ENCODE results near the gene LRRC4C.

Gene LRRC4C

DNA sequence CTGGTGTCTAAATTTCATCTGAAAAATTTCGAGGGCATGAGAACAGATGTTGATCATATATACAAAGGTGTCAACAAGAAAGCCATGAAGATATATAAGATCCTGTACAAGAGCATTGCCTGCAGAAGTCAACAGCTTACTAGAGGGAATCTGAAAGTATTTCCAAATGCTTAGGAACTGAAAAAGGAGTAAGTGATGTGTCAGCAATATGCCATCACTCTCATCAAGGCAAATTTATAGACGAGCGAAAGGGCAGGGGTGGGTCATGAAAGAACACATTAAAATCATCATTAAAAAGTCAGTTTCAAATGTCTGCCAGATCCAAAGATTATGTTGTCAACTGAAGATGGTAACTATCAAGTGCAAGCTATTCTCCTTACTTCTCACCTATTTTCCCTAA, 1299.0 kb downstream of the LRRC4C start:
- Histone ChIP-seq H3K27me3 (no peaks in the 10 kb centered on the region), H3K4me3 (no peak overlapping the region), H3K27ac (no peak overlapping the region), H3K9me3 (no peaks in the 10 kb centered on the region), H3K36me3 (no peaks in the 10 kb centered on the region), H3K4me1 (no peaks in the 10 kb centered on the region)
- DNase-seq = no peak
- TF ChIP-seq, protein P1, sequence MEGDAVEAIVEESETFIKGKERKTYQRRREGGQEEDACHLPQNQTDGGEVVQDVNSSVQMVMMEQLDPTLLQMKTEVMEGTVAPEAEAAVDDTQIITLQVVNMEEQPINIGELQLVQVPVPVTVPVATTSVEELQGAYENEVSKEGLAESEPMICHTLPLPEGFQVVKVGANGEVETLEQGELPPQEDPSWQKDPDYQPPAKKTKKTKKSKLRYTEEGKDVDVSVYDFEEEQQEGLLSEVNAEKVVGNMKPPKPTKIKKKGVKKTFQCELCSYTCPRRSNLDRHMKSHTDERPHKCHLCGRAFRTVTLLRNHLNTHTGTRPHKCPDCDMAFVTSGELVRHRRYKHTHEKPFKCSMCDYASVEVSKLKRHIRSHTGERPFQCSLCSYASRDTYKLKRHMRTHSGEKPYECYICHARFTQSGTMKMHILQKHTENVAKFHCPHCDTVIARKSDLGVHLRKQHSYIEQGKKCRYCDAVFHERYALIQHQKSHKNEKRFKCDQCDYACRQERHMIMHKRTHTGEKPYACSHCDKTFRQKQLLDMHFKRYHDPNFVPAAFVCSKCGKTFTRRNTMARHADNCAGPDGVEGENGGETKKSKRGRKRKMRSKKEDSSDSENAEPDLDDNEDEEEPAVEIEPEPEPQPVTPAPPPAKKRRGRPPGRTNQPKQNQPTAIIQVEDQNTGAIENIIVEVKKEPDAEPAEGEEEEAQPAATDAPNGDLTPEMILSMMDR (IDR thresholded peaks at IDR 0.05) = no peak
- intact Hi-C loops (cut with DNase I; ENCODE audit: low total_unique reads) = no loop called here

DNA sequence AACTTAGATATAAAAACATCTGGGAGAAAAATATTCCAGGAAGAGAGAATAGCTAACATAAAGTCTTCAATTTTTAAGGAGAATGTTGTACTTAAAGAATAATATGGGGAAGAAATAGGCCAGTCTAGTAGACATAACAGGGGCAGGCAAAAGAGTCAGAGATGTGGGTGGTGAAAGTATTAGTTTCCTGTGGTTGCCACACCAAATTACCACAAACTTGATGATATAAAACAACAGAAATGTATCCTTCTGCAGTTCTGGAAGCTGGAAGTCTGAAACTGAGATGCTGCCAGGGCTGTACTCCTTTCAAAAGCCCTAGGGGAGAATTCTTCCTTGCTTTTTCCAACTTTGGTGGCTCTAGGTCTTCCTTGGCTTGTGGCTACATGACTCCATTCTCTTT, 1309.7 kb downstream of the LRRC4C start:
- Histone ChIP-seq H3K36me3 (no peaks in the 10 kb centered on the region), H3K27ac (no peak overlapping the region), H3K27me3 (no peaks in the 10 kb centered on the region), H3K4me1 (no peaks in the 10 kb centered on the region), H3K9me3 (no peaks in the 10 kb centered on the region), H3K4me3 (no peak overlapping the region)
- DNase-seq = no peak
- TF ChIP-seq, protein P1 (IDR thresholded peaks at IDR 0.05) = no peak
- intact Hi-C loops (cut with DNase I; ENCODE audit: low total_unique reads) = no loop called here

DNA sequence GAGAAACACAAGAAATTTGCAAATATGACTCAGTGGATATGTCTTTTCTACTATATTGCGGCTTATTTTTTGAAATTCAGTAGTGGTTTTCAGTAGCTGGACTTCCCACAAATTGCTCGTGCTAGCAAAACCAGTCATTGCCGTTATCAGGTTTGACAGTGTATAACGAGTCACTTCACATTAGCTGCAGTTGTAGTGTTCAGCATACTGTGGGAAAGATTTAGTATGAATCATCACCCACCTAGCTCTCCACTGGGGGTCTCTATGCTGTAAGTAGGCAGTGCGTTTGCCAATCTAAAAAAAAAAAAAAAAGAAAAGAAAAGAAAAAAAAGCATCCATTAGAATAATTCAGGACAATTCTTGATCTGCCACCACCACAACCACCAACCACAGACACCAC, 1318.9 kb downstream of the LRRC4C start:
- H3K27me3 ChIP-seq = no peaks in the 10 kb centered on the region
- H3K36me3 ChIP-seq = no peaks in the 10 kb centered on the region
- H3K27ac ChIP-seq = no peak overlapping the region
- TF ChIP-seq, protein P1 (IDR thresholded peaks at IDR 0.05) = no peak
- H3K9me3 ChIP-seq = no peaks in the 10 kb centered on the region
- DNase-seq = no peak
- H3K4me3 ChIP-seq = no peak overlapping the region
- intact Hi-C loops (cut with DNase I; ENCODE audit: low total_unique reads) = no loop called here
- H3K4me1 ChIP-seq = no peaks in the 10 kb centered on the region

DNA sequence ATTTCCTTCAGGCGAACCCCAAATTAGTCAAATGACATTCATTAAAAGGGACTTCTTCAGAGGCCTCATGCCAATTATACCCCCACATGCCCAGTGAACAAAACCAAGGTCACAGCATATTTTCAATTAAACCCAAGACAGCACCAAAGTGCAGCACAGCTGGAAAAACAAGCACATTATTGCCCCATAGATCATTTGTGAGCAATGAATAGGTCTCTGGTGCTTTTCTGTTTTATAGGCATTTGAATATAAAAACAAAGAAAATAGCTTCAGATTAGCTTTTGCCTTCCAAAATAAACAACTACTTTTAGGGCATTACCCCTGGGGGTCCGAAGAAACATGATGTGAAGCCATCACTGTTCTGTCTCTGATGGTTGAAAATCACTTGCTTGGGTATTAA, 1319.9 kb downstream of the LRRC4C start:
- Histone ChIP-seq H3K9me3 (no peaks in the 10 kb centered on the region), H3K27ac (no peak overlapping the region), H3K36me3 (no peaks in the 10 kb centered on the region), H3K4me1 (no peaks in the 10 kb centered on the region), H3K27me3 (no peaks in the 10 kb centered on the region), H3K4me3 (no peak overlapping the region)
- TF ChIP-seq, protein P1 (IDR thresholded peaks at IDR 0.05) = no peak
- DNase-seq = no peak
- intact Hi-C loops (cut with DNase I; ENCODE audit: low total_unique reads) = no loop called here

DNA sequence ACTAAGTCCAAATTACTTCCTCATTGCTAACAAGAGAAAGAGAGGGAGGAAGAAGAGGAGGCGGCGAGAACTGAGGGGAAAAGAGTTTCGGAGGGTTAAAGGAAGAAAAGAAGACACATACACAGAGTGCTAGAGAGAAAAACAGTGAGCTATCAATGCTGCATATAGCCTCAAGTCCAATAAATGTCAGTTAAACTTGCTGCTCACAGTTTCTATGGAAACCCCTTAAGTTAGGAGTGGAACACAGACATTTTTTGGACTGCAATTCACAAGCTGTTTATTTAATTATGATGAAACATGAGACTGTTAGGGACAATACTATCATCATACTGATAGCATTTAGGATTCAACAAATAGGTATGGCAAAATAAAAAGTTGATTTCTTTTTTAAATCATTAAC, 1320.4 kb downstream of the LRRC4C start:
- TF ChIP-seq, protein P1 (IDR thresholded peaks at IDR 0.05) = no peak
- intact Hi-C loops (cut with DNase I; ENCODE audit: low total_unique reads) = no loop called here
- no peak overlapping the region for H3K4me3 ChIP-seq
- no peaks in the 10 kb centered on the region for H3K4me1 ChIP-seq
- no peaks in the 10 kb centered on the region for H3K9me3 ChIP-seq
- no peaks in the 10 kb centered on the region for H3K27me3 ChIP-seq
- no peaks in the 10 kb centered on the region for H3K36me3 ChIP-seq
- H3K27ac ChIP-seq = no peak overlapping the region
- DNase-seq = no peak

Data from tibial artery (tissue), 4 donors.